ENCODE data around the gene KIF22. TPM values are rescaled to one million over a fixed set of nuclear protein-coding genes. Genes with fewer than 3 reads are reported as not detected.
A peak's percentile ranks its signal among the peaks of the same experiment; 100 is the strongest.

The KIF22 gene
- total RNA-seq, 4 donors from 2014 or later, result 36.8 to 81.2 (median 44.9) TPM

GRCh38 chr16:29843931-29844330, 53.4 kb downstream of the KIF22 start:
- no peak overlapping the region for H3K4me3 ChIP-seq (ENCODE audit: low read depth, poor library complexity, severe bottlenecking)
- 88 to 92% methylated on average over 8 of the region's 8 CpGs for WGBS, 2 donors
- DNase-seq (ENCODE audit: low spot score in 2 of 2), result no peak
- TF ChIP-seq POLR2A (IDR thresholded peaks at IDR 0.05) (no peak), CTCF (IDR thresholded peaks at IDR 0.05) (no peak)
- intact Hi-C loops (cut with DNase I; ENCODE audit: low total_unique reads), result loop anchor here (10.0 kb wide), 1 partner anchor 139 kb away; no protein-coding TSS in a partner anchor

- TF ChIP-seq CTCF (IDR thresholded peaks at IDR 0.05) (no peak), POLR2A (IDR thresholded peaks at IDR 0.05) (no peak)
- WGBS, 2 donors, result 89 to 92% methylated on average over 27 to 28 of the region's 28 CpGs
- no peak overlapping the region for H3K4me3 ChIP-seq (ENCODE audit: low read depth, poor library complexity, severe bottlenecking)
- DNase-seq (ENCODE audit: low spot score in 2 of 2), result no peak
- intact Hi-C loops (cut with DNase I; ENCODE audit: low total_unique reads), result loop anchor here (10.0 kb wide), 1 partner anchor 140 kb away; no protein-coding TSS in a partner anchor
These were observed 54.2 kb downstream of the KIF22 start for GRCh38 chr16:29844575-29845331.

GRCh38 chr16:29845656-29846055, 55.1 kb downstream of the KIF22 start:
- intact Hi-C loops (cut with DNase I; ENCODE audit: low total_unique reads), result loop anchor here (10.0 kb wide), 1 partner anchor 141 kb away; no protein-coding TSS in a partner anchor
- TF ChIP-seq POLR2A (IDR thresholded peaks at IDR 0.05) (no peak), CTCF (IDR thresholded peaks at IDR 0.05) (no peak)
- no peak for DNase-seq (ENCODE audit: low spot score in 2 of 2)
- H3K4me3 ChIP-seq (ENCODE audit: low read depth, poor library complexity, severe bottlenecking), result no peak overlapping the region
- WGBS, 2 donors, result 92 to 96% methylated on average over 16 to 18 of the region's 18 CpGs

GRCh38 chr16:29848420-29849297, 58.1 kb downstream of the KIF22 start:
- TF ChIP-seq POLR2A (IDR thresholded peaks at IDR 0.05) (no peak), CTCF (IDR thresholded peaks at IDR 0.05) (peak in 1 of 3 donors; percentile 77)
- WGBS, 2 donors, result 37 to 65% methylated on average over 9 to 15 of the region's 15 CpGs
- intact Hi-C loops (cut with DNase I; ENCODE audit: low total_unique reads), result loop anchor here (10.0 kb wide), 1 partner anchor 144 kb away; no protein-coding TSS in a partner anchor
- peak; percentile 36 to 95 for DNase-seq (ENCODE audit: low spot score in 2 of 2)
- no peak overlapping the region for H3K4me3 ChIP-seq (ENCODE audit: low read depth, poor library complexity, severe bottlenecking)

GRCh38 chr16:29849505-29849904, 59.0 kb downstream of the KIF22 start:
- intact Hi-C loops (cut with DNase I; ENCODE audit: low total_unique reads), result loop anchor here (10.0 kb wide), 1 partner anchor 145 kb away; no protein-coding TSS in a partner anchor
- H3K4me3 ChIP-seq (ENCODE audit: low read depth, poor library complexity, severe bottlenecking), result no peak overlapping the region
- DNase-seq (ENCODE audit: low spot score in 2 of 2), result no peak
- TF ChIP-seq CTCF (IDR thresholded peaks at IDR 0.05) (no peak), POLR2A (IDR thresholded peaks at IDR 0.05) (no peak)
- WGBS, 2 donors, result 51 to 69% methylated on average over 5 of the region's 5 CpGs
